HG02938 (cell line): ENCODE measurements around the gene MRPS18A.

Experiments used
- ATAC-seq: cut with Tn5 transposase; IDR thresholded peaks from one replicate; pipeline ENCODE4 v1.9.1; 2021; ENCODE audit warnings: mild to moderate bottlenecking, moderate library complexity; ENCODE audit not compliant: unreplicated experiment

MRPS18A gene

DNA sequence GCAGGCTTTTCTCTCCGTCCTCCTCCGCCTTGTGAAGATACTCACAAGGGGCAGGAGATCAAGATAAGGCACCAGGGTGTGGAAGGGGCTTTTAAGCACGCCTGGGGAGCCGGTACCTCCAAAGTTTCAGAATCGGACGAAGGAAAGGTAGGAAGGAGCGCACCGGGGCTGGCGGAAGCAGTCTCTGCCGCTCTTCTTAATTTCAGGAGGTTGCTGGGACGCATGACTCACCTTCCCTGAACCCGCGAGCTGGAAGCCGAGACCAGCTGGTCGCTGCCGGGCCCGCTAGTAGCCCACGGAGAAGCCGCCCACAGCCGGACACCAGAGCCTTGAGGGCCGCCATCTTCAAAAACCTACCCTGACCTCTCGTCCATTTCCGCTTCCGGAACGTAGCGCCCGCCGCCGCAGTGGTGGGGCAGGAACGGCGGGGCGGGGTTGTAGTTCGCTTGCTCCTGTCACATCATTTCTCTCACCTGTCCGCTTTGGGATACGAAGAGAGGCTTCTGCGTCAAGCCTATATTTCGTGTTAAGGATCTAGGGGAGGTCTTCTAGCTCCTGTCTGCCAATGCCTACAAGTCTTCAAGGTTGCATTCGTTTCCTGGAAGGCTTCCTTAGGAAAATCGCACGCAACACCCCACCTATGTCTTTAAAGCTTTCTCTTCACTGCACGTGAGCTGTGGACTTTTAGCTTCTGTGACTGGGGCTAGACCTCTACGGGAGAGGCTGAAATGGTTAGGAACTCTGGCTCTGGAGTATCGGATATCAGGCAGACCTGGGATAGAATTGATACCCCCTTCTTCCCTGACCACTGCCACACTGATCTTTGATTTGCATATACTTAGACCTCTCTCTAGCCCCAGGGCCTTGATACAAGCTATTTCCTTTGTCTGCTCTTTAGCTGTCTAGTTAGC lies at the start of gene MRPS18A:
MRPS18A (minus strand) TSS at position 355 of the 911 bp plus-strand sequence; CDS start at position 343, 12 bp downstream.
- ATAC-seq = peak; percentile 79

DNA sequence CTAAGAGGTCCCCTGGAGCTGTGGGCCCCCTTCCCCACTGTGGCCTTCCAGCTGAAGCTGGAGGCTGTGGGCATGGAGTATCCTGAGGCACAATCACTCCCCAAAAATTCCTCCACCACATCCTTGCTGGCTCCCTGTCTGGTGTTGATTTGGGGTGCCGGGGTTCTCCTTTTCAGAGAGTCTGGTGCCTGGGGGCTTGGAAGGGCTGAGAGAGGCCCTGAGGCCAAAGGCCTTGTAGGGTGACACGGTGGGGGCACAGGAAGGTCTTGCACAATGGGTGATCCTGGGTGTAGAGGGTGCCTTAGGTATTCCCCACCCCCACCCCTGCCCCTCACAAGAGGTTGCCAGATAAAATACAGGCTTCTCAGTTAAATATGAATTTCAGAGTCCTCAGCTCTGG lies 49.3 kb upstream of the MRPS18A start:
- ATAC-seq = no peak

DNA sequence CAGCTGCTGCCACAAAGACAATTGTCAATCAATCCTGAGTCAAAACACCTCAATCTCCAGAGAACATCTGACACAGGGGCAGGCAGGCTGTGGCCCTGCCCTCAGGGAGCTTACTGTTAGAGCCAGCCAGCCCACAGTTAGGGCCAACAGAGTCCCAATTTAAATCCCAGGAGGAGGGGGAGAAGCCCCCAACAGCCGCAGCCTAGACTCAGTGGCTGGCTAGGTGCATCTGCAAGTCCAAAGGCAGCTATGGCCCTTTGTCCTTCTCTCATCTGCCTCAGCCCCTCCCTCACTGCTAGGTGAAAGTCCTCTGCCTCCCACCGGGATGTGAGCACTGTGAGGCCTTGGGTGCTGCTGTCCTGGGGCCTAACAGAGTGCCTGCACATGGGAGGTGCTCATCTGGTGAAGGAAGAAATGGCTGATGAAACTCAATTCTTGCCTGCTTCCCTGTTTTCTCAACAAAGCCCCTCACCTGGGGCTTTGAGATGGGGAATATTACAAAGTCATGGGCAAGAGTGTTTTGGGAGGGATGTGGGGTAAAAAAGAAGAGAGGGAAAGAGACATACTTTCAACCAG lies 48.7 kb upstream of the MRPS18A start:
- ATAC-seq = no peak

DNA sequence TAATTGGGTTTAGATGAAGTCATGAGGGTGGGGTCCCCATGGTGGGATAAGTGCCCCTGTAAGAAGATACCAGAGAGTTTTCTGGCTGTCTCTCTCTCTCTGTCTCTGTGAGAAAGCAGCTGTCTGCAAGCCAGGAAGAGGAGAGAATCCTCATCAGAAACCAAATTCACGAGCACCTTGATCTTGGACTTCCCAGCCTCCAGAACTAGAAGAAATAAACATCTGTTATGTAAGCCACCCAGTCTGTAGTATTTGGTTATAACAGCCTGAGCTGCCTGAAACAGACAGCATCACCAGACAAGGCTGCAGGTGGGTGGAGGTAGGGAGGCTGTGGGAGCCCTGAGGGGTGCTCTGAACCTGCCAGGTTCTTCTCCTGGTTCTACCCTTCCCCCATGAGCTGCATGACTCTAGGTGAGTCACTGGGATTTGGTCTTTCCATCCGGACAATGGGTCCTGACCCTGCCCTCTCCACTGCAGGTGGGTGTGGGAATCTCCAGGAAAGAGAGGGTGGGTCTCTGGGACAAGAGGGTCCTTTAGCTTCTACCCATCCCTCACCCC lies 48.1 kb upstream of the MRPS18A start:
- no peak for ATAC-seq

GRCh38 chr6:43734294-43734665 lies 46.7 kb upstream of the MRPS18A start:
- no peak for ATAC-seq

GRCh38 chr6:43733471-43734293 lies 46.1 kb upstream of the MRPS18A start:
- no peak for ATAC-seq

GRCh38 chr6:43730634-43731033 lies 43.0 kb upstream of the MRPS18A start:
- ATAC-seq = no peak

GRCh38 chr6:43729537-43729936 lies 41.9 kb upstream of the MRPS18A start:
- ATAC-seq = no peak

- no peak for ATAC-seq
Observed at GRCh38 chr6:43728586-43728985, 41.0 kb upstream of the MRPS18A start.

DNA sequence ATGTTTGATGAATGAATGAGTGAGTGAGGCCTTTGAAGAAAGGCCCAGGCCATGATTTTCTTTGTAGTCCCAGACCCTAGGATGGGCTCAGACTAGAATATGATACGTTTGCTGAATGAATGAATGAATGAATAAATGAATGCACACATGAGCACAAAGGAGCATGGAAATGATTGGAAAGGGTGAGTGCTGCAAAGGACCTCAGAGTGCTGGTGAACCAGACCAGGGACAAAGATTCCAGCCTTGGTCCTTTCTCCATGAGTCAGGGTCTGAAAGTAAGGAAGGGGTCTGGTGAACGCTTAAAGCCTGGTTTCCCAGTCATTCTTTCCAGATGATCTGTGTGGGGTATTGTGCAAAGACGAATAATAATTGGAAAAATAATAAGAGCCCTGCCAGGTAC lies 40.0 kb upstream of the MRPS18A start:
- ATAC-seq = no peak

DNA sequence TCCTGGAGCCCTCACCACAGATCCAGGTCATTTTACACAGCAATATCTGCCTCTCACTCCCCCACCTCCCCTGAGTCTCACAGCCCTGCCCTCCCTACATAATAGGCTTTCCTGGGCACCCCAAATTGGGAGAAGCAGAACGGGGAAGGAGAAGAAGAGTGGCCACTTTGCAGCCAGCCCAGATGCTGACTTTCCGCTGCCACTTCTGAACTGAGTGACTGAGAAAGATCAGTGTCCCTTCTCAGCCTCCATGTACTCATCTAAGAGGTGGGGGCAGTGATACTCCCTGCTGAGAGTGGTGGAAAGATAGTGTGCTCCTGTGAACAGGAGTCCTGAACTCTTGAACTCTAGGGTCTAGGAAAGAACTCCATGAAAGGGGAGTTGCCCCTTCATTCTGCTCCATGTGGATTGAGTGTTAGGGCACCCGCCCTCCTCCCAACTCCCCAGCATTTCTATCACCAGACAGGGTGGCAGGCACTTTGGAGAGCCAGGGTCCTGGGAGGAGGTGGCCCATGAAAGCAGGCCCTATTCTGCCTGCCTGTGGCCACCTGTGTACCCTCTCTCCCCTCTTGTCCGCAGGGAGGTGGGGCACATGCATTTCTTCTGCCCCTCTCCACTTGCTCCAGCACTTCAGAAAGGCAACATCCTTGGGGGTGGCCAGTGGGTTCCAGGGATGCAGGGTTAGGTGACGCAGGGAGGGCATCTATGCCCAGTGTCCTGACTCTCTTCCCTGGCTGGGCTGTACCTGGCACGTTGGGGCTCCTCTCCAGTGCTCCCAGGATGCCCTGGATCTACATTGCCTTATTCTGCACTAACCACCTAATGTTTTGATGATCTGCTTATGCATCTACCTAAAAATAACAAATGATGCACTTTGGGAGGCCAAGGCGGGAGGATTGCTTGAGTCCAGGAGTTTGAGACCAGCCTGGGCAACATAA lies 38.3 kb upstream of the MRPS18A start:
- no peak for ATAC-seq

- ATAC-seq = peak; percentile 51
Observed at GRCh38 chr6:43724914-43725642, 37.5 kb upstream of the MRPS18A start.

- no peak for ATAC-seq
Observed at GRCh38 chr6:43724354-43724753, 36.8 kb upstream of the MRPS18A start.

DNA sequence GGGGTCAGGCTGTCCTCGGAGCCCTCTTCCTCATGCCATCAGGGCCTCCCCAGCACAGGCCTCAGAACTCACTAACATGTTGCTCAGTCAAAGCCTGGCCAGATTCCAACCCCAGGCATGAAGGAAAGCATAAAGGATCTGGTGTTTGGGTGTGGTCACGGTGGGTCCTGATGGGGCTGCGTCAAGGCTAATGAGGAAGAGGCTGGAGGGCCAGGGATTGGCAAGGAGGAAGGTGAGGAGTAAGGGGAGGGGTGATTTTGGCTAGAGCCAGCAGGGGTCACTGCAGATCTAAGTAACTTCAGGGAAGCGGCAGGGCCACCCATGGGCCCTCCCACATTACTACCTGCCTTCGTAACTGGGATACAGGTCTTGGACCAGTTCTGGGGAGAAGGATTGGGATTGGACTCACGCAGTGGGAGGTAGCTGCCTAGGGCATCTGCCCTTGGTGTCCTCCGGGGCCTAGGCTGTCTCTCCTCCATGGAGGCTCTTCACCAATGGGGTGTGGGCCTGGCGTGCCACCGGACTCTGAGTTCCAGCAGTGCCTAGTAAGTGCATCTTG lies 36.2 kb upstream of the MRPS18A start:
- no peak for ATAC-seq

DNA sequence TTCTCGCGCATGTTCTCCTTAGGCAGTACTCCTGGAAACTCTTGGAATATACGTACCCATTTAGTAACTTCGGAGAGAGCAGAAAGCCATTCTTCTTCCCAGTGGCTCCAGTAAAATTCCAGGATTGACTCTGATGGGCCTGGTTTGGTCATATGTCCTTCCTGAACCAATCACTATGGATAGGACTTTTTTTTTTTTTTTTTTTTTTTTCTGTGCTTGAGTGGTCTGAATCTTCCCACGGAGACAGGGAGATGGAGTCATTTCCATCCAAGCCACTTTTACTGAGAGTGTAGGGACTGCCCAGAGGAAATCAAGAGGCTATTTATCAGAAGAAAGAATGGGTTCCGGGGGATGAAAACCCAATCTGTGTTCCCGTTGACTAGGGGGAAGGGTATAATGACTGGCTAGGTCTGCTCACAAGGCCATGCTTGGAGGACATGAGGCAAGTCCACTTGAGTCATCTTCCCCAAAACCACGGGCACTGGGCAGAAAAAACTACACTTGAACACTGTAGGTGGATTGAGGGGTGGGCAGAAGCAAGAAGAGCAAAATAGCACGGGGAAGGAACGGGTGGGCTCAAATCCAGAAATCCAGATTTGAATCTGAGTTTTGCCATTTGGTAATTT lies 35.4 kb upstream of the MRPS18A start:
- ATAC-seq = no peak

- ATAC-seq = no peak
Observed at GRCh38 chr6:43720999-43721398, 33.4 kb upstream of the MRPS18A start.

- no peak for ATAC-seq
Observed at GRCh38 chr6:43719511-43719910, 31.9 kb upstream of the MRPS18A start.

GRCh38 chr6:43718387-43719105 lies 31.0 kb upstream of the MRPS18A start:
- no peak for ATAC-seq
